Epithelial cell of esophagus (primary cell): ENCODE data around the gene RBBP4.
A peak's percentile ranks its signal among the peaks of the same experiment; 100 is the strongest.

Experiments
- DNase-seq: peaks from one replicate; pipeline ENCODE4 v3.0.0; 2010; ENCODE audit warnings: low read depth
- H3K4me3 ChIP-seq: 2 replicates; pipeline ENCODE4 v1.5.1; 2011; ENCODE audit warnings: mild to moderate bottlenecking, low read length, control low read depth
- TF ChIP-seq, protein P1 (sequence below): IDR thresholded peaks from 2 replicates; pipeline ENCODE4 v1.5.1; 2011; ENCODE audit warnings: low read depth, mild to moderate bottlenecking, low read length, control low read depth, inconsistent platforms; ENCODE audit not compliant: insufficient read depth; ENCODE audit errors: missing control alignments

Gene RBBP4

DNA sequence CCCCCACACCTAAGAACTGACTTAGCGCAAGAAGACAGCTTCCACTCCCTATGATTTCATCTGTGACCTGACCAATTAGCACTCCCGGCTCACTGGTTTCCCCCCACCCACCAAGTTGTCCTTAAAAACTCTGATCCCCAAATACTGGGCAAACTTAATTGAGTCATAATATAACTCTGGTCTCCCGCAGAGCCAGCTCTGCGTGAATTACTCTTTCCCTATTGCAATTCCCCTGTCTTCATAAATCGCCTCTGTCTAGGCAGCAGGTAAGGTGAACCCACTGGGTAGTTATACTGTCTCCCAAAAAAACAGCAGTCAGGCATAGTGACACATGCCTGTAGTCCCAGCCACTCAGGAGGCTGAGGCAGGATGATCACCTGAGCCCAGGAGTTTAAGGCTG lies 37.5 kb upstream of the RBBP4 start:
- no peak for DNase-seq
- no peak overlapping the region for H3K4me3 ChIP-seq
- TF ChIP-seq, protein P1, sequence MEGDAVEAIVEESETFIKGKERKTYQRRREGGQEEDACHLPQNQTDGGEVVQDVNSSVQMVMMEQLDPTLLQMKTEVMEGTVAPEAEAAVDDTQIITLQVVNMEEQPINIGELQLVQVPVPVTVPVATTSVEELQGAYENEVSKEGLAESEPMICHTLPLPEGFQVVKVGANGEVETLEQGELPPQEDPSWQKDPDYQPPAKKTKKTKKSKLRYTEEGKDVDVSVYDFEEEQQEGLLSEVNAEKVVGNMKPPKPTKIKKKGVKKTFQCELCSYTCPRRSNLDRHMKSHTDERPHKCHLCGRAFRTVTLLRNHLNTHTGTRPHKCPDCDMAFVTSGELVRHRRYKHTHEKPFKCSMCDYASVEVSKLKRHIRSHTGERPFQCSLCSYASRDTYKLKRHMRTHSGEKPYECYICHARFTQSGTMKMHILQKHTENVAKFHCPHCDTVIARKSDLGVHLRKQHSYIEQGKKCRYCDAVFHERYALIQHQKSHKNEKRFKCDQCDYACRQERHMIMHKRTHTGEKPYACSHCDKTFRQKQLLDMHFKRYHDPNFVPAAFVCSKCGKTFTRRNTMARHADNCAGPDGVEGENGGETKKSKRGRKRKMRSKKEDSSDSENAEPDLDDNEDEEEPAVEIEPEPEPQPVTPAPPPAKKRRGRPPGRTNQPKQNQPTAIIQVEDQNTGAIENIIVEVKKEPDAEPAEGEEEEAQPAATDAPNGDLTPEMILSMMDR = no peak

DNA sequence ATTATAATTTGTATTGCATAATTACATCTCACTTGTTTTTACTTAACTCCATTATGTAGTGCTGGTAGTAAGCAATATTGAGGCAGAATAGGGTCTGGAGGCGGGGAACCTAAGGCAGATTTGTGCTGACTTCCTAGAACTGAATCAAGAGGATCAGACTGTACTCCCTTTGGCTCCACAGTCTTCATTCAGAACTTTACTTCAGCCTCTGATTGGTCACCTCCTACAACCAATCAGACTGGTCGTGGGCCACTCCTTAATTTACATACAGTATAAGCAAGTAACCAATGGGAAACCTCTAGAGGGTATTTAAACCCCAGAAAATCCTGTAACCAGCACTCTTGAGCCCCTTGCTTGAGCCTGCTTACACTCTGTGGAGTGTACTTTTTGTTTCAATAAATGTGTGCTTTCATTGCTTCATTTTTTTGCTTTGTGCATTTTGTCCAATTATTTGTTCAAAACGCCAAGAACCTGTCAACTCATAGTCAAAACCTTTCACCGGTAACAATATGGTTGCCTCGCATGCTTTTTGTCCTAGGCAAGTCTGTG lies 32.3 kb upstream of the RBBP4 start:
- H3K4me3 ChIP-seq = no peak overlapping the region
- DNase-seq = peak; percentile 19

DNA sequence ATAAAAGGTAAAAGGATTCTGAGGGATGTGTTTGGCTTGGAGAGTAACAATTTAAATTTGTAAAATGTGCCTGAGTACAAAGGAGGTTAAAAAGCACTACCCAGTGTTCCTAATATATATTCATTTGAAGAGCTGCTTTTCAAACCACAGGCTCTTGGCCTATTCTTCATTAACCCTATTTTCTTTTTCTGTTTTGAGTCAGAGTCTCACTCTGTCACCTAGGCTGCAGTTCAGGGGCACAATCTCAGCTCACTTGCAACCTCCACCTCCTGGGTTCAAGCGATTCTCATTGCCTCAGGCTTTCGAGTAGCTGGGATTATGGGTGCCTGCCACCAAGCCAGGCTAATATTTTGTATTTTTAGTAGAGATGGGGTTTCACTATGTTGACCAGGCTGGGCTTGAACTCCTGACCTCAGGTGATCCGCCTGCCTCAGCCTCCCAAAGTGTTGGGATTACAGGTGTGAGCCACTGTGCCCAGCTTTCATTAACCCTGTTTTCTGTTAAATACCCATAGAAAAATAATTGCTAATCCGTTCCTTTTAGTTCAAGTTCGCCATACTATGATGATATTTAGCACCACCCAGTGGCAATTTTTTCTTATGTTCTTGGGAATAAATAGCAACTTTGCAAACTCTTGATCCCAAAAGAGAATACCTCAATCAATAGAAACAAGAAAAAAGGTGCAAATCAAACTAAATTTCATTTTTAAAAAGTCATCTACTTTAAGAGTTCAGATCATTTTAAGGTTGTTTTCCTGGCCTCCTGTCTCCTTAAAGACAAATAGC lies 31.1 kb upstream of the RBBP4 start:
- TF ChIP-seq, protein P1 = no peak
- peak; percentile 12 for DNase-seq
- H3K4me3 ChIP-seq = no peak overlapping the region

More for the DNA sequence above, 32.3 kb upstream of the RBBP4 start:
- TF ChIP-seq, protein P1 = no peak

DNA sequence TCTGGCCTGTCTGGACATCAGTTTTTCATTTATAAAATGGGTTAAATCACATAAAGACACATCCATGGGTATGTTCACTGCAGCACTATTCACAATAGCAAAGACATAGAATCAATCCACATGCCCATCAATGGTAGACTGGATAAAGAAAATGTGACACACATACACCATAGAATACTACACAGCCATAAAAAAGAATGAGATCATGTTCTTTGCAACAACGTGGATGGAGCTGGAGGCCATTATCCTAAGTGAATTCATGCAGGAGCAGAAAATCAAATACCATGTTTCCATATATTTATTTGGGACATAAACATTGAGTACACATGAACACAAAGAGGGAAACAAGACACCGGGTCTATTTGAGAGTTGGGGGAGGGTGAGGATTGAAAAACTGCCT lies 28.8 kb upstream of the RBBP4 start:
- TF ChIP-seq, protein P1 = no peak
- DNase-seq = no peak
- no peak overlapping the region for H3K4me3 ChIP-seq

DNA sequence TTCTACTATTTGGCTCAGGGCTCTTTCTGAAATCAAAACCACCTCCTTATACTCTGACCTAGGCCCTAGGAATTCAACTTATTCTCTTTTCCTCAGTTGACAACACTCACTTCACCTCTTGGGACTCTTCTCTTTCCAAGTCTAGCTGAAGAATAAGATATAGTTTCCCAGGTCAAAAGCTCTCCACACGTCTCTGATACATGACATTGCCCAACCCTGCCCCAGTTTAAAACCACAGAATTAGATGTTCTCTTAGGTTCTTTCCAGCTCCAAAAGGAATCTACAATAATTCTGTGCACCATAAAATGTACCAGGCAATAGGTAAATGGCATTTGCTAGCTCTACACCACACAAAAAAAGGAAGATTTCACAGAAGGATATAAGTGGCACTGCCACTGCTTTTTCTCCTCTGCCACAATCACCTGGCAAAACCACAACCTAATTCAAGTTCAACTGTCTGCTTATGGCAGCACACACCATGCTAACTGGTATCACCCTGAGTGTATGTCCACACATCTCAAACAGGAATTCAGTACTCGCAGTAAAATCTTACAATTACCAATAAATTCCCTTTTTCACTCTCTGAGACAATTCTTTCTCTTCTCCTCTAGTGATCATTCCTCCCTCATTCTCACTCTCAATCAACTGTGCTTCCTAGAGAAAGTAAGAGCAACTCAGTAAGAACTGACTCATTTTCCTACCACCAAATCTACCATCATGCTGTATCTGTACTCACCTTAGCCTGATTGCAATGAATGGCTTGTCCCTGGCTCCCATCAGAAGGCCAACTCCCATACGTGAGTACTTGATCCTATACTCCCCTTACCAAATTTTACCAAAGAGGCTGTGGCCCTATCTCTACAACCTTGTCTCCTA lies 28.0 kb upstream of the RBBP4 start:
- no peak for DNase-seq
- H3K4me3 ChIP-seq = no peak overlapping the region
- TF ChIP-seq, protein P1 = no peak

DNA sequence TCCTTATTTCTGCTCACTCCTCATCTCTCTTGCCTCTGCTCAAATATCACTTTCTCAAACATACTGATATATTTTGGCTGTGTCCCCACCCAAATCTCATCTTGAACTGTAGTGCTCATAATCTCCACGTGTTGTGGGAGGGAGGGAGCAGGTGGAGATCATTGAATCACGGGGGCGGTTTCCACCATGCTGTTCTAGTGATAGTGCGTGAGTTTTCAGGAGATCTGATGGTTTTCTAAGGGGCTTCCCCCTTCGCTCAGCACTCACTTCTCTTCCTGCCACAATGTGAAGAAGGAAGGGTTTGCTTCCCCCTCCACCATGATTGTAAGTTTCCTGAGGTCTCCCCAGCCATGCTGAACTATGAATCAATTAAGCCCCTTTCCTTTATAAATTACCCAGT lies 27.2 kb upstream of the RBBP4 start:
- no peak for DNase-seq
- no peak overlapping the region for H3K4me3 ChIP-seq
- TF ChIP-seq, protein P1 = no peak
